Muscle layer of duodenum (tissue), 2 donors: ENCODE measurements around the gene TEKTIP1.
"Not testable (repeated sequence)": the region's sequence is repeated elsewhere in the genome, so short reads cannot be mapped to it uniquely, and the experiment has no call there.

ENCODE experiments used
- H3K27ac ChIP-seq: one replicate; pipeline ENCODE4 v1.7.0; 2013; ENCODE audit warnings: mild to moderate bottlenecking, low read length
- H3K27me3 ChIP-seq: one replicate; pipeline ENCODE4 v1.7.0; 2013; ENCODE audit warnings: low read depth, mild to moderate bottlenecking, control low read depth, low read length
- H3K36me3 ChIP-seq, 2 donors: one replicate each; pipeline ENCODE4 v1.7.0; 2013; ENCODE audit warnings: low read length in 2 of 2, control low read depth in 1 of 2, mild to moderate bottlenecking in 1 of 2; ENCODE audit not compliant: insufficient read depth in 2 of 2, control insufficient read depth in 1 of 2
- H3K4me1 ChIP-seq, 2 donors: one replicate each; pipeline ENCODE4 v1.7.0; 2013; ENCODE audit warnings: low read length in 2 of 2, mild to moderate bottlenecking in 2 of 2, control low read depth in 1 of 2, moderate library complexity in 1 of 2; ENCODE audit not compliant: insufficient read depth in 2 of 2, control insufficient read depth in 1 of 2
- H3K4me3 ChIP-seq, 2 donors: one replicate each; pipeline ENCODE4 v1.7.0; 2013; ENCODE audit warnings: low read length in 2 of 2, low read depth in 1 of 2, mild to moderate bottlenecking in 1 of 2
- H3K9me3 ChIP-seq, 2 donors: one replicate each; pipeline ENCODE4 v1.7.0; 2013; ENCODE audit warnings: low read length in 2 of 2, control low read depth in 1 of 2, mild to moderate bottlenecking in 1 of 2; ENCODE audit not compliant: control insufficient read depth in 1 of 2
- donor health status: healthy.

Gene TEKTIP1

DNA sequence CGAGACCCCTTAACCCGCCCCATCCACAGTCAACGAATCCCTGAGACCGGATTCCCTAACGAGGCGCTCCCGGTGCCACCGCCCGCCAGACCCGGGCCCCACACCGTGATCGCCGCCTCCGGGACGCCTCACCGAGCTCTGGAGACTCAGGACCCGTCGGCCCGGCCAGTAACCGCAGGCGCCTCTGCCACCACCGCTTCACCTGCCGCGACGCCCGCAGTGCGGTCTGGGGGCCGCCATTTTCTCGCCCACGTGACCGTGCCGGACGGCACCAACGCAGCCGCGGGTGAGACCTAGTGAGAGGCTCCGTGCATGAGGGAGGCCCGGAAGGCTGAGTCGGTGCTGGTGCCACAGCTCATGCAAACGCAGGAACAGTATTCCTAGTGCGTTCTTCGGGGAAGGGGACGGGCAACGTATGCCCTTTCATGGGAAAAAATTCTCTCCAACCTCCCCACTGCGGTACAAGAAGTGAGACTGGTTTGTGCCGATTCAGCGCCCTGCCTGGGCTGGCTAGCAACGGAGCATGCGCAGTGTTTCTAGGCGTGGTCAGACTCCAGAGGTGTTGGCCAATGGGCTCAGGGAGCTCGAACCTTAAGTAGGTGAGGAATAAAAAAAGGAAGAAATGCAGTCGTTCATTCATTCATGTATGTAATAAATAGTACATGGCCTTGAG lies 38.4 kb upstream of the TEKTIP1 start, which contains the start of gene DOHH:
Gene DOHH (minus strand): TSS at position 246 of the 673 bp plus-strand sequence. CDS start 3,860 bp downstream, outside the sequence.
- Histone ChIP-seq H3K36me3 (peaks cover 3 to 15% of the 10 kb centered on the region in 2 donors), H3K4me1 (peaks cover 0 to 19% of the 10 kb centered on the region in 2 donors), H3K27ac (peak within 1 kb of the TSS; percentile 94), H3K4me3 (peak within 1 kb of the TSS; percentile 96 to 100), H3K9me3 (no peaks in the 10 kb centered on the region), H3K27me3 (no peaks in the 10 kb centered on the region)

DNA sequence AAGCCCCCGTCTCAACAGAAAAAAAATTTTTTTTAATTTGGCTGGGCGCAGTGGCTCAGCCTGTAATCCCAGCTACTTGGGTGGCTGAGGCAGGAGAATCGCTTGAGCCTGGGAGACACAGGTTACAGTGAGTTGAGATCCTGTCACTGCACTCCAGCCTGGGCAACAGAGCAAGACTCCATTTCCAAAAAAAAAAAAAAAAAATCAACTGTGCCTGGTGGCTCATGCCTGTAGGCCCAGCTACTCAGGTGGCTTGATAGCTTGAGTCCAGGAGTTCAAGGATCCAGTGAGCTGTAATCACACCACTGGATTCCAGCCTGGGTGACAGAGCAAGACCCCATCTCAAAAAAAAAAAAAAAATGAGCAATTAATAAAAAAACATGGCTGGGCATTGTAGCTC lies 37.2 kb upstream of the TEKTIP1 start:
- no peak overlapping the region for H3K4me3 ChIP-seq
- H3K4me1 ChIP-seq = peaks cover 0 to 19% of the 10 kb centered on the region in 2 donors
- no peak overlapping the region for H3K27ac ChIP-seq
- peaks cover 0 to 4% of the 10 kb centered on the region in 2 donors for H3K36me3 ChIP-seq
- H3K27me3 ChIP-seq = no peaks in the 10 kb centered on the region
- H3K9me3 ChIP-seq = no peaks in the 10 kb centered on the region

DNA sequence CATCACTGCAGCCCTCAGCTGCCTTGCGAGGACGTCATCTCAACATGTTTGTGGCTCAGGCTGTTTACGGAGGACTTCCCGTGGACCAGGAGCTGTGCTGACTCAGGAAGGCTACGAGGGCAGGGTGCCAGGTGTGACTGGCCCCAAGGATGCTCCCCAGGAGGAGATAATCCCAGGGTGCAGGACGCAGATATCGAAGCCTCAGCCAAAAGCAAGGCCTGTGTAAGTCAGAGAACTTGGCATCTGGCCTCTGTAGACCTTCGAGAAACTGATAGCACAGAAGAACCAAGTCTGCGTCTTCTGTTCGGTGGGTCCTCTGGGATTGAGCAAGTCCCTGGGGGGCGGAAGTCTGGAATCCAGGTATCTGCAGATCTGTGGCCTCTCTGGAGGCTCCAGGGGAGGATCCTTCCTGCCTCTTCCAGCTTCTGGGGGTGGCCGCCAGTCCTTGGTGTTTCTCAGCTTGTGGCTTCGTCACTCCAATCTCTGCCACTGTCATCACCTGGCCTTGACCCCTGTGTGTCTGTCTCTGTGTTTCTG lies 35.9 kb upstream of the TEKTIP1 start:
- no peak overlapping the region for H3K27ac ChIP-seq
- no peaks in the 10 kb centered on the region for H3K36me3 ChIP-seq
- peaks cover 0 to 30% of the 10 kb centered on the region in 2 donors for H3K4me1 ChIP-seq
- H3K27me3 ChIP-seq = no peaks in the 10 kb centered on the region
- H3K9me3 ChIP-seq = no peaks in the 10 kb centered on the region
- H3K4me3 ChIP-seq = no peak overlapping the region

DNA sequence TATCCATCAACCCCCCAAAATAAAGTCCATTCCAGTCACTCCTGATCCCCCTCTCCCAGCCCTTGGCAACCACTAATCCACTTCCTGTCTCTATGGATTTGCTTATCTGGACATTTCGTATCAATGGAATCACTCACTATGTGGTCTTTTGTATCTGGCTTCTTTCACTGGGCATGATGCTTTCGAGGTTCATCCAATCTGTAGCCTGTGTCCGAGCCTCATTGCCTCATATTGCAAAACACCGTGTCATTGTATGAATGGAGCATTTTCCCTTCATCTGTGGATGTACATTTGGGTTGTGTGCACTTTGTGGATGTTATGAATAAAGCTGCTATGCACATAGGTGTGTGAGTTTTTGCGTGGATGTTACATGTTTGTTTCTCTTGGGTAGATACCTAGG lies 34.2 kb upstream of the TEKTIP1 start:
- Histone ChIP-seq H3K4me3 (no peak overlapping the region), H3K4me1 (peaks cover 0 to 27% of the 10 kb centered on the region in 2 donors), H3K27ac (no peak overlapping the region)

DNA sequence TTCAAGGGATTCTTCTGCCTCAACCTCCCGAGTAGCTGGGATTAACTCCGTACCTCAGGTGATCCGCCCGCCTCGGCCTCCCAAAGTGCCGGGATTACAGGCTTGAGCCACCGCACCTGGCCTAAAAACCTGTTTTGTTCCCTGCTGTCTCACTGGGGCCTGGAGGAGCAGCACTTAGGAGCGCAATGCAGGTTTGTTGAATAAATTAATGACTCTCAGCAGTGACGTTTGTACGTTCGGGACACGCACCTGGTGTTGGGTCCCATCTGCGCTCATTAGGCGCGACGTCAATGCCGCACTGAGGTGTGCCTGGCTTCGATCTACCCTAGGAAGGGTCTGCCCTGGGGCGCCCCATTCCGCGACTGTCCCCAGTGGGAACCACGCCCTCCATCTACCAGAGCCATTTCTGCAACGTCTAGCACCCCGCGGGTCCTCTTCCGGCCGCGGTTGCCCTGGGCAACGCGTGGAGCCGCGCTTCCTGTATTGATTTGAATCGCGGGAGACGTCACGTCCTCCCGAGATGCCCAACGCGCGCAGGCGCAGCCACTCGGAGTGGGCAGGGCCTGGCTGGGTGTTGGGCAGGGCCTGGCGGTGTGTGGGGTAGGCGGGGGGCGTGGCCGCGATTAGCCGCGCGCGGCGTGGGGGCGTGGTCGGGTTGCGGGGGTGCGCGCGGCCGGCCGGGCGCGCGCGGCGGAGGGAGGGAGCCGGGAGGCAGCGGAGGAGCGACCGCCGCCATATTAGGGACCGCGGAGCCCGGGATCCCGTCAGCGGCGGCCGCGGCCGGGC lies 33.2 kb upstream of the TEKTIP1 start, which contains the start of gene FZR1:
Gene FZR1 (plus strand): TSS at position 714 of the 786 bp plus-strand sequence. CDS start 16,679 bp downstream, outside the sequence.
- peaks cover 0 to 17% of the 10 kb centered on the region in 2 donors for H3K36me3 ChIP-seq
- peak within 1 kb of the TSS; percentile 87 for H3K27ac ChIP-seq
- H3K4me1 ChIP-seq = peaks cover 0 to 32% of the 10 kb centered on the region in 2 donors
- no peaks in the 10 kb centered on the region for H3K27me3 ChIP-seq
- no peaks in the 10 kb centered on the region for H3K9me3 ChIP-seq
- H3K4me3 ChIP-seq = peak within 1 kb of the TSS; percentile 83 to 91

More for the DNA sequence above, 34.2 kb upstream of the TEKTIP1 start:
- no peaks in the 10 kb centered on the region for H3K9me3 ChIP-seq
- H3K27me3 ChIP-seq = no peaks in the 10 kb centered on the region
- peaks cover 0 to 10% of the 10 kb centered on the region in 2 donors for H3K36me3 ChIP-seq

DNA sequence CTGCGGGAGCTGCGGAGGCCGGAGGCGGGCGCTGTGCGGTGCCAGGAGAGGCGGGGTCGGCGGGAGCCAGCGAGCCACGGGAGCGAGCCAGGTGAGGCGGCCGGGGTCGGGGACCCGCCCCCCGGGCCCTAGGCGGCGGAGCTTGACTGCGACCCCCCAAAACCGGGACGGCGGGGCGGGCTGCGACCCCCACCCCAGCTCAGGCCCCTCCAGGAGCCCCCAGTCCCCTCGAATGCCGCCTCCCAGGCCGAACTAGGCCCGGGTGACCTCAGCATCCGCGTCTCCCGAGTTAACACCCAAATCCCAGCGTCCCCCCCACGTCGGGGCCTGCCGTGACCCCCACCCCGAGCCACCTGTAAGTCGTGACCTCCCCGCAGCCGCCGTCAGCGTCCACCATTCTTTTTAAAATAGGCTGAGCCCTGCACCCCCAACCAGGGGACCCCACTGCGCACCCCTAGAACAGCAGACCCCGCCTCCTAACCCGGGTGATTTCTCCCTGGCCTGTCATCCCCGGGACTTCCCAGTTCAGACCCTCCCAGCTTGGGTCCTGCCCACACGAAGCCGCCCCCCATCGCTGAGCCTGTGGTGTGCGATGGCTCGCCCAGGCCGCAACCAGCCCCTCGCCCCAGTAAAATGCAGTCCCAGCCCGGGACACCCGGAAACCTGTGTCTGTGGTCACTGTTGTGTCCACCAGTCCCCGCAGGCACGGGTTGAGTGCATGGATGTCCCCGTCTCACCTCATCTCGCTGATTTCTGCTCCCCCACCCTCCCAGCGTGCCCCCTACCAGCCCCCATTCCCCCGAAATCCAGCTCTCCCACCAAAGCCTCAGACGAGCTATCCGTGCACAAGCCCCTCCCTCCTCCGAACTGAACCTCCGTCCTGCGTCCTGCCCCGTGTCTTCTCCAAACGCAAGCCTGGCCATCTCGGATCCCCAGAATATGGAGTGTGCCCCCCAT lies 32.3 kb upstream of the TEKTIP1 start:
- Histone ChIP-seq H3K4me1 (peaks cover 0 to 33% of the 10 kb centered on the region in 2 donors), H3K27me3 (no peaks in the 10 kb centered on the region), H3K4me3 (peak overlapping the region; percentile 69 to 91), H3K36me3 (peaks cover 0 to 24% of the 10 kb centered on the region in 2 donors), H3K27ac (peak overlapping the region; percentile 56), H3K9me3 (no peaks in the 10 kb centered on the region)

DNA sequence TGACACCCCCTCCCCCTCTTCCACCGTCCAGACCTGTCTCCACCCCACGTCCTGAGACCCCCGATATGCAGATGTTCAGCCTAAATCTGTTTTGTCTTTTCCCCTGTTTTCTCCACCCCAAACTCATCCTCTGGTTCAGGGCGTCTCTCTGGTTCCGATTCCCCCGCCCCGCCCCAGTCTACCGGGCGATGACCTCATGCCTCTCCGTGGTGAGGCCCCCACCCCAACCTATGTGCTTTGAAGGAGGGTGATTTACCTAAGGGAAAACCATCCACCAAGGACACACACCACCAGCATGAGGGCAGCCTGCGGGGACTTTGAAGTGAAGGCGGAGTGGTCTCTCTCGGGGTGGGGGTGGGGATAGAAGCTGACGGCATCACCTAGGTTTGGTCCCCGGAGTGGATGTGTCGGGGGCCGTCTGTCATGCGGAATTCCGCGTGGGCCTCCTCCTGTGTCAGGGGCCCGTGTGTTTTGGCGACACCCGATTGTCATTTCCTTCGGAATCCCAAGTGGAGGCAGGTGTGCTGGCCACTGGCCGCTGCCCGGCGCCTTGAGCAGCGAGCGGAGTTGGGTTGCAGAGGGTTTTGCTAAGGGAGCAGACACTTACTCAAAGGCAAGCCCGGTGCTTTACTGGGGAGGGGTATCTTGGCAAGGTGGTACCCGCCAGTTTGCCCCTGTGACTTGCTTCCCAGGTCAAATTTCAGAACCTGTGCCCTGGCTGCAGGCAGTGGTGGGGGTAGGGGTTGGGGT lies 31.4 kb upstream of the TEKTIP1 start:
- no peaks in the 10 kb centered on the region for H3K9me3 ChIP-seq
- no peaks in the 10 kb centered on the region for H3K27me3 ChIP-seq
- peak overlapping the region; percentile 56 for H3K27ac ChIP-seq
- H3K36me3 ChIP-seq = peaks cover 0 to 24% of the 10 kb centered on the region in 2 donors
- peaks cover 0 to 33% of the 10 kb centered on the region in 2 donors for H3K4me1 ChIP-seq
- H3K4me3 ChIP-seq = peak overlapping the region; percentile 69 to 91

DNA sequence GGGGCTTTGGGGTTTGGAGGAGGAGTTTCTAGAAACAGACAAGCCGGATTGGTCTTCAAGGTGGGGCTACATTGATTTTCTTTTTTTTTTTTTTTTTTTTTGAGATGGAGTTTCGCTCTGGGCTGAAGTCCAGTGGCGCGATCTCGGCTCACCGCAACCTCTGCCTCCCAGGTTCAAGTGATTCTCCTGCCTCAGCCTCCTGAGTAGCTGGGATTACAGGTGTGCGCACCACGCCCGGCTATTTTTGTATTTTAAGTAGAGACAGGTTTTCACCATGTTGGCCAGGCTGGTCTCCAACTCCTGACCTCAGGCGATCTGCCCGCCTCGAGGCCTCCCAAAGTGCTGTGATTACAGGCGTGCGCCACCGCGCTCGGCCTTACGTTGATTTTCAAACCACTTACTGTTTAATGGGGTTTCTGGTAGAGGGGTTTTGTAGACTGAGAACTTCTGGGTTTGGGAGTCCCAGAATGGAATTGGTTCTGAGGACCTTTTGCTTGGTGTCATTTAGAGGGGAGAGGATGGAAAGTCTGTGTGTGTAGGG lies 30.8 kb upstream of the TEKTIP1 start:
- H3K36me3 ChIP-seq = peaks cover 0 to 24% of the 10 kb centered on the region in 2 donors
- not testable (repeated sequence) for H3K9me3 ChIP-seq, H3K27me3 ChIP-seq, H3K27ac ChIP-seq
- peak overlapping the region in 1 of 2 donors; percentile 91 for H3K4me3 ChIP-seq
- H3K4me1 ChIP-seq = peaks cover 0 to 33% of the 10 kb centered on the region in 2 donors

DNA sequence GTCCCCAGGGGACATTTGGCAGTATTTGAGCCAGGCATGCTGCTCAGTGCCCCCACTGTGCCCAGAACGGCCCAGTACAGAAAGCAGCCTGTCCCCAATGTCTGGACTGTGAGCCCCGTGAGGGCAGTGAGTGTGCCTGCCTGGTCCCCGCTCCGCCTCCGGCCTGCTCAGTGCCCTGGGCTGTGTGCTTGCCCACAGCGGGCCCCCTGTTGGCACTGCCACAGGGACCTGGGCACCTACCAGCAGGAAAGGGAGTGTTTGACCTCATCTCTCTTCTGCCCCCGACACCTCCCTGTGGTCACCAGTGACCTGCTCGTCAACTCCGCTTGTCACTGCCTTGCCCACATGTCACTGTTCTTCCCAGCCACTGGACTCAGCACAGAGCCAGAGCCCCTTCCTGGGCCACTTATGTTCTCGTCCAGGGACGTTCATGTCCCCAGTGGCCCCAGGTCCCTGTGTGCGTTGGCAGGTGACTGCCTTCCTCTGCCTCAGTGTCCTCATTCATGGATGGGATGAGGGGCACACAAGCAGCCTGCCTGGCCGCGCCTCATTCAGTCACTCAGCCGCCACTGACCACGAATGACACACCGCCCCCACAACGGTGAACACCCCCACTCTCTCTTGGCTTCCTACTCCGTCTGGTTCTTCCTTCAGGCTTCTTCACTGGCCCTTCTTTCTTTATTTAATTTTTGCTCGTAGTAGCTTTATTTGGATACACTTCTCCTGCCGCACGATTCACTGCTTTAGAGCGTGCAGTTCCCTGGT lies 30.0 kb upstream of the TEKTIP1 start:
- Histone ChIP-seq H3K36me3 (peaks cover 0 to 24% of the 10 kb centered on the region in 2 donors), H3K4me3 (no peak overlapping the region), H3K27me3 (no peaks in the 10 kb centered on the region), H3K9me3 (no peaks in the 10 kb centered on the region), H3K4me1 (peaks cover 0 to 33% of the 10 kb centered on the region in 2 donors), H3K27ac (no peak overlapping the region)
